GM19397 (cell line): ENCODE results near the gene ATP6V1F.

ENCODE experiments used
- ATAC-seq: cut with Tn5 transposase; IDR thresholded peaks from one replicate; pipeline ENCODE4 v1.9.1; 2021; ENCODE audit warnings: mild to moderate bottlenecking, moderate library complexity; ENCODE audit not compliant: unreplicated experiment

Gene ATP6V1F

GRCh38 chr7:128881458-128882125 is 18.9 kb downstream of the ATP6V1F start:
- no peak for ATAC-seq

- no peak for ATAC-seq
Measured at GRCh38 chr7:128882134-128882533, 19.5 kb downstream of the ATP6V1F start.

GRCh38 chr7:128883622-128884448 is 21.2 kb downstream of the ATP6V1F start:
- peak; percentile 64 for ATAC-seq

- ATAC-seq: no peak
Measured at GRCh38 chr7:128884561-128885369, 22.1 kb downstream of the ATP6V1F start.

- ATAC-seq: no peak
Measured at GRCh38 chr7:128885370-128886187, 22.9 kb downstream of the ATP6V1F start.

- ATAC-seq: no peak
Measured at GRCh38 chr7:128886391-128887168, 23.9 kb downstream of the ATP6V1F start.

- ATAC-seq: no peak
Measured at GRCh38 chr7:128887169-128888038, 24.7 kb downstream of the ATP6V1F start.

GRCh38 chr7:128888039-128888755 is 25.5 kb downstream of the ATP6V1F start:
- no peak for ATAC-seq

- no peak for ATAC-seq
Measured at GRCh38 chr7:128888756-128889095, 26.1 kb downstream of the ATP6V1F start.

GRCh38 chr7:128889121-128889520 is 26.5 kb downstream of the ATP6V1F start:
- ATAC-seq: no peak

GRCh38 chr7:128890306-128891109 is 27.9 kb downstream of the ATP6V1F start:
- no peak for ATAC-seq

- ATAC-seq: no peak
Measured at GRCh38 chr7:128891110-128891941, 28.7 kb downstream of the ATP6V1F start.

- no peak for ATAC-seq
Measured at GRCh38 chr7:128891942-128892269, 29.2 kb downstream of the ATP6V1F start.

- ATAC-seq: no peak
Measured at GRCh38 chr7:128892521-128893250, 30.0 kb downstream of the ATP6V1F start.

- no peak for ATAC-seq
Measured at GRCh38 chr7:128893251-128894100, 30.8 kb downstream of the ATP6V1F start.
